H1 (cell line): ENCODE data around the gene LCN15. TPM values are rescaled to one million over a fixed set of nuclear protein-coding genes. Genes with fewer than 3 reads are reported as not detected.

Experiments used
- CTCF ChIA-PET: fragments of 300-600 bp; sonication (Branson Sonifier 250); formaldehyde crosslinking; loops from one replicate; lab custom pipeline; 2021; ENCODE audit not compliant: partially characterized antibody; lab: Charles Lee
- POLR2A ChIA-PET: fragments of 300-600 bp; sonication (Branson Sonifier 250); formaldehyde crosslinking; loops from one replicate; lab custom pipeline; 2021; ENCODE audit warnings: inconsistent platforms; ENCODE audit not compliant: partially characterized antibody; lab: Charles Lee
- DNase-seq, 2 experiments: peaks; one replicate each; pipeline versions ENCODE4 v3.0.0 to v3.0.0-alpha.2; 2010 to 2022; ENCODE audit warnings: low spot score in 2 of 2, low read depth in 1 of 2, mixed read lengths in 1 of 2
- FAIRE-seq: peaks from 2 replicates; lab custom pipeline; 2011; peaks lifted over from hg19 to GRCh38; lab: Jason Lieb, UNC
- H2AFZ ChIP-seq: 2 replicates; pipeline ENCODE4 v1.8.1; 2012; ENCODE audit warnings: low read length, inconsistent platforms
- H2AK5ac ChIP-seq: 2 replicates; pipeline ENCODE4 v1.6.1; 2013; ENCODE audit warnings: low read depth, low read length
- H2BK120ac ChIP-seq: replicated peaks from 2 replicates; pipeline ENCODE3; 2013; ENCODE audit warnings: low read depth, low read length, inconsistent platforms
- H2BK12ac ChIP-seq: 2 replicates; pipeline ENCODE4 v1.6.1; 2013; ENCODE audit warnings: low read depth, low read length
- H2BK15ac ChIP-seq: 2 replicates; pipeline ENCODE4 v1.6.1; 2013; ENCODE audit warnings: low read length
- H2BK20ac ChIP-seq: 2 replicates; pipeline ENCODE4 v1.6.1; 2013; ENCODE audit warnings: low read length
- H2BK5ac ChIP-seq: 2 replicates; pipeline ENCODE4 v1.6.1; 2013; ENCODE audit warnings: low read depth, low read length
- H3K14ac ChIP-seq: 2 replicates; pipeline ENCODE4 v1.6.1; 2013; ENCODE audit warnings: inconsistent platforms; ENCODE audit not compliant: insufficient read length
- H3K18ac ChIP-seq: 2 replicates; pipeline ENCODE4 v1.6.1; 2013; ENCODE audit warnings: low read length; ENCODE audit errors: extremely low read depth
- H3K23ac ChIP-seq: 2 replicates; pipeline ENCODE4 v1.6.1; 2013; ENCODE audit warnings: inconsistent platforms; ENCODE audit not compliant: insufficient read length
- H3K23me2 ChIP-seq: 2 replicates; pipeline ENCODE4 v1.6.1; 2013; ENCODE audit warnings: low read depth, low read length
- H3K27ac ChIP-seq: 2 replicates; pipeline ENCODE4 v1.6.1; 2011; ENCODE audit warnings: low read depth, low read length, inconsistent platforms
- H3K27me3 ChIP-seq, 4 experiments: replicated peaks in 1 of 4; 1 replicate in 1 of 4; 2 replicates in 3 of 4; pipeline versions ENCODE4 v1.6.1 to v1.8.1; 2011 to 2013; ENCODE audit warnings: low read length in 3 of 4, mild to moderate bottlenecking in 3 of 4, inconsistent platforms in 2 of 4, mixed read lengths in 2 of 4, moderate library complexity in 1 of 4; ENCODE audit not compliant: control insufficient read depth in 3 of 4, insufficient read depth in 3 of 4; ENCODE audit errors: extremely low read depth in 1 of 4
- H3K36me3 ChIP-seq, 4 experiments: 2 replicates each; pipeline versions ENCODE4 v1.6.1 to v1.8.1; 2011 to 2013; ENCODE audit warnings: mild to moderate bottlenecking in 4 of 4, low read length in 3 of 4, moderate library complexity in 2 of 4, control low read depth in 1 of 4, inconsistent platforms in 1 of 4; ENCODE audit not compliant: insufficient read depth in 4 of 4, control insufficient read depth in 2 of 4
- H3K4ac ChIP-seq: replicated peaks from 2 replicates; pipeline ENCODE3; 2013; ENCODE audit warnings: low read length, low read depth, mixed read lengths, inconsistent platforms; ENCODE audit not compliant: insufficient read length
- H3K4me1 ChIP-seq, 4 experiments: replicated peaks in 1 of 4; 1 replicate in 1 of 4; 2 replicates in 3 of 4; pipeline versions ENCODE4 v1.6.1 to v1.8.1; 2011 to 2013; ENCODE audit warnings: low read length in 3 of 4, inconsistent platforms in 2 of 4, mixed read lengths in 1 of 4; ENCODE audit not compliant: insufficient read depth in 4 of 4, control insufficient read depth in 3 of 4
- H3K4me2 ChIP-seq, 2 experiments: 2 replicates each; pipeline versions ENCODE4 v1.6.1 to v1.8.1; 2011 to 2013; ENCODE audit warnings: low read depth in 2 of 2, low read length in 2 of 2, control low read depth in 1 of 2, inconsistent platforms in 1 of 2, mild to moderate bottlenecking in 1 of 2; ENCODE audit not compliant: insufficient read depth in 1 of 2
- H3K4me3 ChIP-seq, 4 experiments: fragments of 200-600, 300-600 bp in 1 of 4; sonication (generic), shearing (Covaris generic), sonication (Bioruptor Twin) in 1 of 4; 2 replicates each; pipeline versions ENCODE4 v1.5.1 to v1.8.1; 2011 to 2016; ENCODE audit warnings: low read length in 4 of 4, low read depth in 3 of 4, control low read depth in 2 of 4, inconsistent platforms in 2 of 4, mild to moderate bottlenecking in 2 of 4, mixed read lengths in 1 of 4, moderate library complexity in 1 of 4; ENCODE audit not compliant: insufficient read depth in 2 of 4; ENCODE audit errors: extremely low read depth in 1 of 4
- H3K56ac ChIP-seq: replicated peaks from 2 replicates; pipeline ENCODE3; 2013; ENCODE audit warnings: low read depth, mild to moderate bottlenecking, mixed read lengths, low read length, inconsistent platforms; ENCODE audit not compliant: insufficient read length
- H3K79me1 ChIP-seq: 2 replicates; pipeline ENCODE4 v1.6.1; 2013; ENCODE audit warnings: low read depth, low read length, control low read depth
- H3K79me2 ChIP-seq, 2 experiments: 2 replicates each; pipeline versions ENCODE4 v1.6.1 to v1.8.1; 2012 to 2013; ENCODE audit warnings: low read length in 2 of 2, mild to moderate bottlenecking in 2 of 2, inconsistent platforms in 1 of 2; ENCODE audit not compliant: insufficient read depth in 2 of 2, control insufficient read depth in 1 of 2
- H3K9ac ChIP-seq, 4 experiments: replicated peaks in 1 of 4; 1 replicate in 1 of 4; 2 replicates in 3 of 4; pipeline versions ENCODE4 v1.6.1 to v1.8.1; 2011 to 2013; ENCODE audit warnings: low read depth in 3 of 4, low read length in 3 of 4, control low read depth in 2 of 4, mild to moderate bottlenecking in 2 of 4, moderate library complexity in 2 of 4, inconsistent platforms in 1 of 4; ENCODE audit errors: extremely low read depth in 1 of 4
- H3K9me3 ChIP-seq, 2 experiments: 2 replicates each; pipeline versions ENCODE4 v1.6.1 to v1.8.1; 2012 to 2013; ENCODE audit warnings: mild to moderate bottlenecking in 2 of 2, moderate library complexity in 2 of 2, control low read depth in 1 of 2, inconsistent platforms in 1 of 2, low read depth in 1 of 2, low read length in 1 of 2, mixed read lengths in 1 of 2; ENCODE audit not compliant: insufficient read depth in 2 of 2
- H4K20me1 ChIP-seq, 2 experiments: replicated peaks in 1 of 2; 2 replicates each; pipeline versions ENCODE3 to v1.8.1; 2011 to 2013; ENCODE audit warnings: inconsistent platforms in 2 of 2, low read length in 2 of 2, mild to moderate bottlenecking in 1 of 2; ENCODE audit not compliant: insufficient read depth in 2 of 2, control insufficient read depth in 1 of 2
- H4K5ac ChIP-seq: 2 replicates; pipeline ENCODE4 v1.6.1; 2013; ENCODE audit warnings: low read length, low read depth, mixed read lengths, inconsistent platforms; ENCODE audit not compliant: insufficient read length
- H4K8ac ChIP-seq: 2 replicates; pipeline ENCODE4 v1.8.0; 2013; ENCODE audit warnings: mild to moderate bottlenecking, moderate library complexity, low read length, inconsistent platforms; ENCODE audit not compliant: insufficient read depth; ENCODE audit errors: extremely low read depth
- H4K91ac ChIP-seq: replicated peaks from 2 replicates; pipeline ENCODE3; 2013; ENCODE audit warnings: low read length, mixed read lengths, inconsistent platforms; ENCODE audit not compliant: insufficient read length
- CBX5 ChIP-seq: fragments of 300-800, 300-1000 bp; sonication (generic); IDR thresholded peaks from 2 replicates; pipeline ENCODE4 v1.7.1; 2016; ENCODE audit warnings: antibody characterized with exemption, low read length, low read depth
- USF2 ChIP-seq: IDR thresholded peaks from 2 replicates; pipeline ENCODE4 v1.6.1; 2011; ENCODE audit warnings: low read length, improper control_type of control experiment
- ZNF274 ChIP-seq: IDR thresholded peaks from 2 replicates; pipeline ENCODE4 v1.7.0; 2012; ENCODE audit warnings: low read length, borderline replicate concordance; ENCODE audit errors: extremely low read depth
- WGBS, 2 experiments: shearing (Covaris generic) in 1 of 2; methylation state at CpG; one replicate each; pipeline versions ENCODE4 v1.1.6 to v1.1.7; 2013 to 2015; ENCODE audit warnings: low lambda C conversion rate in 2 of 2, mixed read lengths in 2 of 2, inconsistent platforms in 1 of 2, low coverage in 1 of 2, missing lambda C conversion rate in 1 of 2; ENCODE audit not compliant: insufficient replicate concordance in 2 of 2, insufficient coverage in 1 of 2, insufficient read length in 1 of 2; ENCODE audit errors: extremely low coverage in 1 of 2, missing lambda C conversion rate in 1 of 2; 5-methylcytosine and 5-hydroxymethylcytosine counted together
- polyA plus RNA-seq, 7 experiments: library from polyadenylated mRNA; depleted of rRNA in 3 of 7; stranded (reverse) in 5 of 7; unstranded in 2 of 7; fragments of >200 nt in 5 of 7; fragments of 200-250 nt in 2 of 7; gene quantifications; 1 replicate in 5 of 7; 2 replicates in 1 of 7; 4 replicates in 1 of 7; pipeline versions ENCODE4 v1.2.1 to v1.2.3, GENCODE V29; 2011 to 2013; ENCODE audit warnings: missing spikeins in 2 of 7, mixed read lengths in 2 of 7
- total RNA-seq: library from RNA; stranded (reverse); fragmentation: NEBNext Ultra II Directional; extraction: Animal tissue kit (Norgen Biotek cat#: 25700); gene quantifications from 2 replicates; pipeline ENCODE4 v1.2.1, GENCODE V29; 2021

Gene LCN15
- total and polyA plus RNA-seq, 2 of the 8 experiments (the other 6 are each of a cell fraction or from before 2014, with no cell fraction given), result 0.08 to 0.47 TPM

- Histone ChIP-seq H2AK5ac (no peak overlapping the region), H4K5ac (no peak overlapping the region), H3K14ac (no peak overlapping the region), H3K4me3 (no peak overlapping the region), H3K23ac (no peak overlapping the region), H3K79me1 (no peaks in the 10 kb centered on the region), H3K27me3 (peaks cover 0 to 4% (median 1%) of the 10 kb centered on the region in 4 experiments; a peak in 3 of 7 replicates), H3K56ac (no peak overlapping the region), H4K8ac (no peak overlapping the region), H3K4me2 (no peak overlapping the region), H3K36me3 (no peaks in the 10 kb centered on the region), H2BK12ac (no peak overlapping the region), H2BK20ac (no peak overlapping the region), H3K9ac (no peak overlapping the region), H3K27ac (no peak overlapping the region), H3K23me2 (no peaks in the 10 kb centered on the region), H3K79me2 (no peaks in the 10 kb centered on the region), H2BK5ac (no peak overlapping the region), H3K4me1 (no peaks in the 10 kb centered on the region), H3K18ac (no peak overlapping the region), H2AFZ (no peak overlapping the region), H4K20me1 (no peaks in the 10 kb centered on the region), H3K9me3 (peaks cover 0 to 7% of the 10 kb centered on the region in 2 experiments), H4K91ac (no peak overlapping the region), H3K4ac (no peak overlapping the region), H2BK120ac (no peak overlapping the region), H2BK15ac (no peak overlapping the region)
- FAIRE-seq (no peak), DNase-seq (no peak)
- 91% methylated on average over 14 of the region's 14 CpGs; no CpG with 5 or more reads in 1 of the 2 experiments for WGBS, 2 experiments
- TF ChIP-seq ZNF274 (no peak), CBX5 (no peak), USF2 (no peak)
- ChIA-PET CTCF (interaction anchor here (0.9 to 8.0 kb wide), 13 partner anchors 10 to 258 kb away, joined by 3 to 88 read pairs (median 5); partner anchors contain the start of genes AJM1, LCN10, LCN15 and LCN8), POLR2A (interaction anchor here (0.6 to 1.7 kb wide), 4 partner anchors 31 to 79 kb away, joined by 3 to 6 read pairs (median 3); partner anchors contain the start of gene RABL6)
Observed at GRCh38 chr9:136777359-136777758, 13.0 kb upstream of the LCN15 start.
